MG63 (cell line): Measurements from ENCODE around the gene G3BP1. TPM values are rescaled to one million over a fixed set of nuclear protein-coding genes. Genes with fewer than 3 reads are reported as not detected.
A peak's percentile ranks its signal among the peaks of the same experiment; 100 is the strongest.

ENCODE experiments used
- DNase-seq: peaks from one replicate; pipeline ENCODE4 v3.0.0-alpha.2; 2020
- H3K27me3 ChIP-seq: fragments of 250-450 bp; sonication (Bioruptor Pico); 2 replicates; pipeline ENCODE4 v1.5.1; 2020; ENCODE audit warnings: mild to moderate bottlenecking, moderate library complexity
- H3K36me3 ChIP-seq: fragments of 250-450 bp; sonication (Bioruptor Pico); 2 replicates; pipeline ENCODE4 v1.5.1; 2020; ENCODE audit warnings: mild to moderate bottlenecking, moderate library complexity
- H3K4me3 ChIP-seq: fragments of 250-450 bp; sonication (Bioruptor Pico); 2 replicates; pipeline ENCODE4 v1.5.1; 2020; ENCODE audit warnings: mild to moderate bottlenecking, moderate library complexity
- H3K9me3 ChIP-seq: fragments of 250-450 bp; sonication (Bioruptor Pico); 2 replicates; pipeline ENCODE4 v1.5.1; 2020; ENCODE audit warnings: mild to moderate bottlenecking, moderate library complexity
- total RNA-seq: library from RNA; depleted of rRNA; stranded (reverse); fragments of >200 nt; shearing (Covaris generic); gene quantifications from 2 replicates; pipeline ENCODE4 v1.2.3, GENCODE V29; 2014; ENCODE audit warnings: low replicate concordance

The G3BP1 gene
- total RNA-seq, 1 experiment from 2014 or later, result 187 TPM

- H3K27me3 ChIP-seq, result no peaks in the 10 kb centered on the region
- no peak overlapping the region for H3K4me3 ChIP-seq
- DNase-seq, result no peak
- no peaks in the 10 kb centered on the region for H3K9me3 ChIP-seq
- H3K36me3 ChIP-seq, result peaks cover 48% of the 10 kb centered on the region
Observed at GRCh38 chr5:151743530-151743929, 28.2 kb upstream of the G3BP1 start.

GRCh38 chr5:151745071-151745705 lies 26.6 kb upstream of the G3BP1 start:
- DNase-seq, result peak; percentile 99
- H3K27me3 ChIP-seq, result no peaks in the 10 kb centered on the region
- no peaks in the 10 kb centered on the region for H3K9me3 ChIP-seq
- no peak overlapping the region for H3K4me3 ChIP-seq
- peaks cover 59% of the 10 kb centered on the region for H3K36me3 ChIP-seq

- H3K27me3 ChIP-seq, result no peaks in the 10 kb centered on the region
- H3K36me3 ChIP-seq, result peaks cover 60% of the 10 kb centered on the region
- no peak overlapping the region for H3K4me3 ChIP-seq
- no peaks in the 10 kb centered on the region for H3K9me3 ChIP-seq
- DNase-seq, result no peak
Observed at GRCh38 chr5:151750121-151750520, 21.6 kb upstream of the G3BP1 start.

GRCh38 chr5:151751091-151751490 lies 20.7 kb upstream of the G3BP1 start:
- no peaks in the 10 kb centered on the region for H3K27me3 ChIP-seq
- H3K36me3 ChIP-seq, result peaks cover 58% of the 10 kb centered on the region
- no peak overlapping the region for H3K4me3 ChIP-seq
- peak; percentile 44 for DNase-seq
- no peaks in the 10 kb centered on the region for H3K9me3 ChIP-seq

DNA sequence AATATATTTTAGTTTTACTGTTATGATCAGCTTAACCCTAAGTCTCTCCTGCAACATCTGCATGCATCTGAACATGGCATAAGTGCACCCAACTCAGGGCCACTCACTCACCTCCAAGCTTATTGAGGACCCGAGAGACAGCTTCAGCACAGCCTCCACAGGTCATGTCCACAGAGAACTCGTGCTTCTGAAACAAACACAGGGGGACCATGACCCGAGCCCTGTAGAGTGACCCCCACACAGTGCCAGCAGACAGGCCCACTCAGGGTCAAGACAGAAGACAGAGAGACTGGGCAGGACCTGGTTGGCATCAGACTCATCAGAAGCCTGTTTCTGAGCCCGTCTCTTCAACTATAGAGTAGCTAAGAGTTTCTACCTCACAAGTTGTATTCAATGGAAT lies 20.2 kb upstream of the G3BP1 start:
- Histone ChIP-seq H3K9me3 (no peaks in the 10 kb centered on the region), H3K27me3 (no peaks in the 10 kb centered on the region)
- DNase-seq, result no peak

DNA sequence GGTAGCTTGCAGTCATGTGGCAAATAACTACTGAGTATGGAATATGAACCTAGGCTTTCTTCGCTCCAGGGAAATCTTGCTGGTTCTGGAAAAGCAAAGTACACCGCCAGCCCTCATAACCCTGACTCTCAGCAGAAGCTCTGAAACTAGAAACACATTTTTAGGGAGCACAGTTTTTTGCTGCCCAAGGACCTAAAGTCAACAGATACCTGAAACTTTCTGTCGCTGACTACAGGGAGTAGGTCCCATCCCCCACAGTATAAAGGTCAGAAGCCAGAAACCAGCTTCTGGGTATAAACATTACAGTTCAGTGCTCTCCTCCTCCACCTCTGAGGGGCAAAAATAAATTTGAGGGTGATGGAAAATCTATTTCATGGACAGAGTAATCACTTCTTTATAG lies 16.4 kb upstream of the G3BP1 start:
- no peak overlapping the region for H3K4me3 ChIP-seq
- peaks cover 40% of the 10 kb centered on the region for H3K36me3 ChIP-seq
- H3K9me3 ChIP-seq, result no peaks in the 10 kb centered on the region
- H3K27me3 ChIP-seq, result no peaks in the 10 kb centered on the region
- DNase-seq, result no peak

More for the DNA sequence above, 20.2 kb upstream of the G3BP1 start:
- Histone ChIP-seq H3K36me3 (peaks cover 55% of the 10 kb centered on the region), H3K4me3 (no peak overlapping the region)

- peak; percentile 26 for DNase-seq
- H3K4me3 ChIP-seq, result peak overlapping the region; percentile 96
- H3K36me3 ChIP-seq, result peaks cover 28% of the 10 kb centered on the region
- H3K27me3 ChIP-seq, result no peaks in the 10 kb centered on the region
- H3K9me3 ChIP-seq, result no peaks in the 10 kb centered on the region
Observed at GRCh38 chr5:151757233-151758140, 14.3 kb upstream of the G3BP1 start.

DNA sequence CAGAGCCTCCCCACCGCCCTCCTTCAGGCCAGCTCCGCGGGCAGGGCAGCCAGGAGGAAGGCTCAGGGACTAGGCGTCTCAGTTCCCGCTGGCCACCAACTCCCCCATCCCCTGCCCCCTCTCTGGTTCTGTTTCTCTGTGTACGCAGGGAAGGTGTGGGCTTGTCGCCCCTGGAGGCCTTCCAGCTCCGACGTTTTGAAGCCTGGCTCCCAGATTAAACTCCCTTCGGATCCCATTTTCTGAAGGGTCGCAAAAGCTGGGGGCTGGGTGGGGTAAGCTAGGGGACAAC lies 13.7 kb upstream of the G3BP1 start:
- Histone ChIP-seq H3K9me3 (no peaks in the 10 kb centered on the region), H3K4me3 (peak overlapping the region; percentile 96), H3K27me3 (no peaks in the 10 kb centered on the region), H3K36me3 (peaks cover 22% of the 10 kb centered on the region)
- no peak for DNase-seq

- peak within 1 kb of the TSS; percentile 96 for H3K4me3 ChIP-seq
- no peaks in the 10 kb centered on the region for H3K9me3 ChIP-seq
- DNase-seq, result peak; percentile 95
- no peaks in the 10 kb centered on the region for H3K27me3 ChIP-seq
- peaks cover 16% of the 10 kb centered on the region for H3K36me3 ChIP-seq
Observed at GRCh38 chr5:151758430-151759241, 13.1 kb upstream of the G3BP1 start, which contains the start of gene ATOX1. Gene ATOX1 (minus strand): TSS chr5:151758631. CDS start chr5:151758551, 80 bp downstream.

DNA sequence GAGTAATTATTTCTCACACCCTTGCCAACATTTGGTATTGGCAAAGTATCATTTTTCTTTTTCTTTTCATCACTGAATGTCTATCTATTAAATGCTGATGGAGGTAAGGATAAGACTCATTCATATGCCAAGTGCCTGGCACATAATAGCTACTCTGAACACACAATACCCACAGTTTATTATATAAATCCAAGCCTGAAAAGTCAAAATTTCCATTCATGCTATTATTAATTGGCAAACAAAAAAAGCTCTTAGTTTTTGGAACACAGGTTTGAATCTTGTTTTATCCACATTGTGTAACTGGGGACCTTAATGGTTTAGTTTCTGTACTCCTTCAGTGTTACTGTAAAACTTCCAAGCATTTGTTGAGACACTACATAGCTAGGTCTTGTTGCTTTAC lies 7.0 kb upstream of the G3BP1 start:
- no peaks in the 10 kb centered on the region for H3K36me3 ChIP-seq
- DNase-seq, result no peak
- H3K4me3 ChIP-seq, result no peak overlapping the region
- no peaks in the 10 kb centered on the region for H3K27me3 ChIP-seq
- no peaks in the 10 kb centered on the region for H3K9me3 ChIP-seq

DNA sequence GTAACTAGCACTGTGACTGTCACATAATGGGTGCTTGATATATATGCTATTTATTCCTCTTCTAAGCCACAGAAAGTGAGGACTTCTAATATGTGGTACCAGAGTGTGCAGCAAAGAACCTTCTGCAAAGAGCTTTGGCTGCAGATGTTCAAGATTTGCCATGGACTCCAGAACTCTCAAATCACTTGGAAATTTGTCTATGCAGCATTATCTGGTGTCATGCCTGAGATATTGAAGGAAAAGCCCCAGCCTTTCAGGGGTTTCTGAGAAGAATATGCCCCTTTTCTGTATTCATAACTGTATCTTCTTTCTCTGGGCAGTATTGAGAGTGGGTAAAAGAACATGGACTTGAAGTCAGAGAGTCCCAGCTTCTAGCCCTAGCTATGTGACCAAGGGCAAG lies 4.8 kb upstream of the G3BP1 start:
- DNase-seq, result no peak
- Histone ChIP-seq H3K4me3 (no peak overlapping the region), H3K9me3 (no peaks in the 10 kb centered on the region), H3K36me3 (no peaks in the 10 kb centered on the region), H3K27me3 (no peaks in the 10 kb centered on the region)

GRCh38 chr5:151770383-151771258 lies 1.1 kb upstream of the G3BP1 start:
- Histone ChIP-seq H3K27me3 (no peaks in the 10 kb centered on the region), H3K4me3 (peak overlapping the region; percentile 59), H3K36me3 (peaks cover 28% of the 10 kb centered on the region), H3K9me3 (no peaks in the 10 kb centered on the region)
- peak; percentile 91 for DNase-seq

GRCh38 chr5:151772029-151772845 lies 483 bp downstream of the G3BP1 start:
- Histone ChIP-seq H3K9me3 (no peaks in the 10 kb centered on the region), H3K36me3 (peaks cover 42% of the 10 kb centered on the region), H3K4me3 (peak overlapping the region; percentile 92), H3K27me3 (no peaks in the 10 kb centered on the region)
- DNase-seq, result peak; percentile 50

DNA sequence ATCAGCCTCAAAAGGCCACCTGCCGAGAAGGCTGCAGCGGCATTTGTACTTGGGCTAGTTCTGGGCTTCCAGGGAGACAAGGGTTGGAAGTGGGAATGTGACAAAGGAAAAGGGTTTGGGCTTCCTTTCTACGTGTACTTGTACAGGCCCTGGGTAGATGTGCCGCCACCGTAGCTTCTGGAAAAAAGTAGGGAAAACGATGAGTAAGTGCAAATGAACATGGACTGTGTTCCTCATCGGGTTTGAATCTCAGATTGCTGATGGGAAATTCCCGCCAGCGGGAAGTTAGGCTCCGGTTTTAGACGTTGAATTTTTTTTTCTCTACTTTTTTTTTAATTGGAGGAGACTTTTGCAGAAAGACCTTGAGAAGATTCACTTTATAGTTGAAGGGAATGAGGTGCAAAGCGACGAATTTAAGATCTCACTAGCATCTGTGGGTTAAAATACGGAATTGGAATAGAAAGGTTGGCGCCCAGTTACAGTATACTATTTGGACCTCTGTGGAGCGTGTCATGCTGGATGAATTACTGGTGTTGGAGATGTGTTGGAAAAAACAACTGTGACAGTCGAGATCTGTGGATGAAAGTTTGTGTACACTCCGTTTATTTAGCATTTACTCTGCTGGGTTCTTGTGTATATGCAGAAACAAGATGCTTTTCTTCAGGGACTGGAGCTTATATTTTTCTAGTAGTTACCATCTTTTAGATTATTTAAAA lies 1.2 kb downstream of the G3BP1 start:
- H3K36me3 ChIP-seq, result peaks cover 49% of the 10 kb centered on the region

GRCh38 chr5:151773951-151774350 lies 2.2 kb downstream of the G3BP1 start:
- DNase-seq, result no peak
- Histone ChIP-seq H3K9me3 (no peaks in the 10 kb centered on the region), H3K27me3 (no peaks in the 10 kb centered on the region), H3K4me3 (peak overlapping the region; percentile 92), H3K36me3 (peaks cover 57% of the 10 kb centered on the region)

More for the DNA sequence above, 1.2 kb downstream of the G3BP1 start:
- H3K27me3 ChIP-seq, result no peaks in the 10 kb centered on the region
- DNase-seq, result no peak
- peak overlapping the region; percentile 92 for H3K4me3 ChIP-seq
- H3K9me3 ChIP-seq, result no peaks in the 10 kb centered on the region
